GM19452 (cell line): ENCODE data around the gene NR2F1.

Source experiments
- ATAC-seq: cut with Tn5 transposase; IDR thresholded peaks from one replicate; pipeline ENCODE4 v1.9.1; 2021; ENCODE audit not compliant: unreplicated experiment

The NR2F1 gene

DNA sequence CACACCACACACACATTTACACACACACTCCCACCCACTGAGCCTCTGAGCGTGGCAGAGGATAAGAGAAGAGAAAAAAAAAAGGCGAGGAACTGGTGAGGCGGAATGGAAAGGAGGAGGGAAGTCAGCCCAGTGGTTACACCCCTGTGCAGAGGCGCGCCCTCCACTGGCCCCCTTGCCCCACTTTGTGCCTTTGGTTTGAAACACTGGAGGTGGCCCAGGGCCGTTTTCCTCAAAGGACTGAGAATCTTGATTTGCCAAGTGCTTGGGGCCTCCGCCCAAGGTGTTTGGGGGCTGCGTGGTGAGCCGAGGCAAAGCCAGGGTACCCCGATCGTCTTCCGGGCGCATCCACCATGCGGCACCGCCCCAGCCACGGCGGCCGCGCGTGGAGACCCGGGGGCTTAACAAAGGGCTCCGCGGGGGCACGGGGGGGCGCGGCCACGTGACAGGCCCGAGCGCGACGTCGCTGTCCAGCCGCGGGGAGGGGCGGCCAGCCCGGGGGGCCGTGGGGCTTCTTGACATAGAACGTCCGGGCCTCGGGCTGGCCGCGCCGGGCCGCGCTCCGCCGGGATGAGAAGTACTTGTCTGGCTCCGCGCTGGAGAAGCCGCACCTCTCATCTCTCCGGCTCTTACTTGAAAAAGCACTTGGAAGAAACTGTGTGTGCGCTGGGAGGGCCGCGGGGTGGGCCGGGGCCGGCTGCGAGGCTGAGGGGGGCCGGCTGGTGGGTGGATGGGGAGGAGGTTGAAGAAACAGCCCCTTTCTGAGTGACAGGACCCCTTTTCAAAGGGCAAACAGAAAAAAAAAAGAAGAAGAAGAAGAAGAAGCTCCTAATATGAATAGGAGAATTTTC lies 21.0 kb downstream of the NR2F1 start:
- no peak for ATAC-seq

GRCh38 chr5:93604644-93605515 lies 21.9 kb downstream of the NR2F1 start:
- no peak for ATAC-seq

DNA sequence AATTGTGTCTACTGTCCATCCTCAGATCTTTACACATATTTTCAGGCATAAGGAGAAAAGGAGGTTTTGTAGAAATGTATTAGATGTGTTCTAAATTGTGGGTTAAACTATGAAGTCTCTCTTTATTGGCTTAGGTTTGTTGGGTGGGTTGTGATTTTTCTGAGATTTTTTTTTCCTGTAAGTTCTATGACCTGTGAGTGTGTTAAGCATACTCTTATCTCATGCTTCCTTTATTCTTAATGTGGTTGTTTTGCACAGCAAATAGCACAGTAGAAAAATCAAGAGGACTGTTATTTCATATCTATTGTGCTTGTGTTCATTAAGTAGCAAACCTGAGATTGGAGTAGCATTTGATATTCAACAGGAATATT lies 23.3 kb downstream of the NR2F1 start:
- ATAC-seq: no peak

GRCh38 chr5:93607367-93608258 lies 24.6 kb downstream of the NR2F1 start:
- ATAC-seq: peak; percentile 81

DNA sequence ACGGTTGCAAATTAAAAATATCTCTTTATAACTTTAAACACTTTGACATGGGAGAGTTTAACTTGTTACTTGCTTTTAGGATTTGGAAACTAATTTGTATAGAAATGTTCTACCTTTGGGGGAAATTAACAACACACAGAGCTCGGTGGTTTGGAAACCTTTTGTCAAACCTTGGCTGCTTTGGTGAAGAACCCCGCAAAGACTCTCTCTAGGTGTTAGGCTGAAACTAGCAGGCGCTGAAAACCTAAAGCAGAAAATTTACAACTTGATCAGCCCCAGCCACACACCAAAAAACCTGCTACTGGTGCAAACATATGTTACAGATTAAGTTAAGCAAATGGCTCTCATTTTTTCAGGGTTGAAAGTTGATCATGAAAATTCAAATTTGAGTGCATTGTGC lies 25.8 kb downstream of the NR2F1 start:
- no peak for ATAC-seq

DNA sequence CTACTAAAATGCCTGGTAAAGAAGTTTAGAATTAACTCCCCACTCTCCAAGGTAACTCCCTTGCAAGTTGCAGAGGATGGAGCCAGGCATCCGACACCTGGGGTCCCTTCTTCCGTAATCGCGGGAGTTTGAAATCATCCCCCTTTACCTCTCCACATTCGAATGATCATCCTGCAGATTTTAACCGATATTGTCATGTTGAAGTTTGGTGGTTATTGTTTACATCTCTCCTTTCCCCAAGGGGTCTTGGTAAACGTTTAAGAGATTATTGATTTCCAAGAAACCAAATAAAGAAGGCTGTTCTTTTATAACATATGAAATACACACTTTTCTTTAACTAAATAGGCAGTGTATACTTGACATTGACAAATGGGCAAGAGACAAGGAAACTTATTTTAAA lies 26.7 kb downstream of the NR2F1 start:
- no peak for ATAC-seq

- no peak for ATAC-seq
These were observed 27.7 kb downstream of the NR2F1 start for GRCh38 chr5:93610581-93611272.

DNA sequence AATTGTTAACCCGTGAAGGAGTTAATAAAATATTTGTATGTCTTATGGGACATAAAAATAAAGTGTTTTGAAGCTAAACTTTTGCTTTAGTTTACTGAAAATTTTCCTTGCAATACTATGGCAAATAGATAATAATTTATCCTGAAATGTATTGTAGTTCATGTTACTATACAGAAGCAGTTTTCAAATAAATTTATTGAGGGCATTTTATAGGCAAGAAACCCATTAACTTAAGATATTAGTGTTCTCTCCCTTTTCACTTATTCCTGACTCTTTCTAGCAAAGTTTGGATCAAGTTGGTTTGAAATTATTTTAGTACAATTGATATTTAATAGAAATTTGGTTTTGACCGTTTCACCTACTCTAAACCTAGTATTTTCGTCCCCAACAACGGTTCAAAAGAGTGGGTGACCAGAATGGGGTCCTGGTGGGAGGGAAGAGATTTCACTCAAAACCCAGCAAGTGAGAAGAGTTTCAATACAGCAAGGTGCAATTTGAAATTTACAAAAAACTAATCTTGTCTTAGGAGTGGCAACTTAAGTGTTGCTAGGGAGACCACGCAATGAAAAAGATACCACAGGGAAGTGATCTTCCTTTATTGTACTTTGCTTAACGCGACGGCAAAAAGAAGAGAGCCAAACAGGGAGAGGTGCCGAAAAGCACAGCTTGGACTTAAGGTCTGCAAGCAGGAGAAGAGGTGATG lies 28.4 kb downstream of the NR2F1 start:
- no peak for ATAC-seq

- ATAC-seq: no peak
These were observed 29.2 kb downstream of the NR2F1 start for GRCh38 chr5:93611976-93612854.

GRCh38 chr5:93612855-93613243 lies 29.8 kb downstream of the NR2F1 start:
- ATAC-seq: no peak

DNA sequence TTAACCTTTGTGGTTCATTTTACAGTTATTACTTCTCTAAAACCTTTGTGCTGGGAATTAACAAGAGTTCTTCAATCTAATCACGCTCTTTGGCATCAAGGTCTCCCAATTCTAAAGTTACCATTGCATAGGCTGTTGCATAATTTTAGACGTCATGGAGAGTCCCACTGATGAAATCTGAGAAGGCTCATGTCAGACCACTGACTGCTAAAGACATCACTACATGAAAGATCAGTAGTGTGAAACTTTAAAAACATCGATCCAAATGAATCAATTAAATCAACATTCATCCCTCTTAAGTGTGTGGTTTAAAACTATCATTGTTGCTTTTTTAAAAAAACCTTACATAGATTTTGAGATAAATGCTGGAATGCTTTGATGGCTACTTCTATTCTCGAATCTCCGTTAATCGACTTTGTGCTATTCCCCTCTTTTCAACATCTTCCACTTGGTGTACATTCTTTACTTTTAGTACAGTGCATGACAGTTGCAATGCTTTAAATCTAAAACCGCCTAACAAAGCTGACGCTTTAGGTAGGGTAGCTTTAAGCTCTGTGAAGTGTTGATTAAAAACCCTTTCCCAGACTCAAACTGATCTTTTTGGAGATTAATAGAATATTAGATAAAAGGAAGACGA lies 33.6 kb downstream of the NR2F1 start:
- no peak for ATAC-seq

- ATAC-seq: peak; percentile 98
These were observed 37.7 kb downstream of the NR2F1 start for GRCh38 chr5:93620487-93621326.

- ATAC-seq: no peak
These were observed 38.3 kb downstream of the NR2F1 start for GRCh38 chr5:93621327-93621798.

- no peak for ATAC-seq
These were observed 39.3 kb downstream of the NR2F1 start for GRCh38 chr5:93622240-93622885.

GRCh38 chr5:93623153-93623552 lies 40.1 kb downstream of the NR2F1 start:
- no peak for ATAC-seq

GRCh38 chr5:93626801-93627200 lies 43.8 kb downstream of the NR2F1 start:
- ATAC-seq: no peak

- ATAC-seq: no peak
These were observed 49.3 kb downstream of the NR2F1 start for GRCh38 chr5:93632327-93632726.
